ENCODE data around the gene MBD1.

Gene MBD1

DNA sequence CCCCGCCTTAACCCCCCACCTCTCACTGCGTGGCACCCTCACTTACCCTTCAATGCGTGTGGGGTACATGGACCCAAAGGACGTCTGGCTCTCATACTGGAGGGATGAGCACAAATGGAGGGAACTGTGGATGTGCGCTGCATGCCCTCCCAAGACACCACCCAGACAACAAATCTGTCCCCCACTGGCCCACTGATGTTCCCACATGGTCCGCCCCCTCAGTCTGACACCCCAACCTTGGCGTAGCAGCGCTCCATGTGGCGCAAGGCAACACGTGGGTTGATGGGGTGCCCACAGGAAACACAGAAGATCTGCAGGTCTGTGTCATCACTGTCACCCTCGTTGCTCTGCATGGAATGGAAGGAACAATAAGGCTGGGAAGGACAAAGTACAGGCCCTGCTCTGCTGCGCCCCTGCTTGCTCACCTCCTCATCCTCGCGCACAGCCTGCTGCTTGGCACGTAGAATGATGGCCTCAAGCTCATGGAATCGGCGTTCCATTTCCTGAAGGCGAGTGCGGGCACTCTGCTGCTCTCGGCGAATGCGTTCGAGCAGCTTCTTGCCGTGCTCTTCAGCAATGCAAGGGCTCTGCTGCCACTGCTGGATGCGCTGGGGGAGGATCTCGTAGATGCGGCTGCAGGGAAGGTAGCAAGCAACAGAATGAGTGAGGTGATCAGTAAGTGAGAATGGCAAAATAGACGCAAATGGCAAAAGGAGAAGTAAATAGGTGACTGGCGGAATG lies 2.3 kb upstream of the MBD1 start:
- H3K27ac Mint-ChIP-seq, result peak overlapping the region; percentile 88
- peaks cover 45% of the 10 kb centered on the region for H3K4me1 Mint-ChIP-seq
- no peaks in the 10 kb centered on the region for H3K9me3 Mint-ChIP-seq
- peaks cover 22% of the 10 kb centered on the region for H3K36me3 Mint-ChIP-seq
- no peaks in the 10 kb centered on the region for H3K27me3 Mint-ChIP-seq
- peak overlapping the region; percentile 62 for H3K4me3 Mint-ChIP-seq

DNA sequence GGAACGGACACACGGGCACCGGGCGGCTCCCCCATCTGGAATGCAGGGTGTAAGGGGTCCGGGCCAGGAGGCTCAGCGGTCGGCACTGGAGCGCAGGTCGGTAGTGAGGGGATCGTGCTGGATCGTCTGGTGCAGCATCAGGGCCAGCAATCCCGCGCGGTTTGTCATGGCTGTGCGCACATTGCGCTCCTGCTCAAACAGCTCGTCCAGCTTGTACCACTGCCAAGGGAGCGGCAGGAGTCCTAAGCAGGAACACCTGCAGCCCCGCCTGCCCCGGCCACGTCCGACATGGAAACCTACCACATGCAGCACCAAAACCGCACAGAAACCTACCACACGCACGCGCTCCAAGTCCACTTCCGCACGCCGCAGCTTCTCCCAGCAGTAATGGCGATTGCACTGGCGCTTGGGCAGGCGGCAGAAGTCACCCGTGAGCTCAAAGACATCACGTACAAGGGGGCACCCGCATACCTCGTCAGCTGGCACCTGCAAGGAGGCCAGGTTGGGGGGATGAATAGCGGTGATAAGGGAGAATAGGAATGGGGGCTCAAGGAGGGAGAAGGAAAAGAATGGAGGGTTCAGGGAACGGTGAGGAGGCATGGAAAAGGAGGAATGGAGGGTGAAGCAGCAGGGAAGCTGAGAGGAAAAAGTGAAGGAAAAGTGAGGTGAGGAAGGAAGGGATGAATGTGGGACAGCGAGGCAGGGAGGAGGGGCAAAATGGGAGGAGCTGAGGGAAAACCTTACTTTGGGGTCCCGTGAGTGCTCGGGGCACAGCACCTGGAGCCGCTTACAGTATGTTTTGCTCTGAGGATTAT lies 1.4 kb upstream of the MBD1 start:
- peaks cover 25% of the 10 kb centered on the region for H3K36me3 Mint-ChIP-seq

DNA sequence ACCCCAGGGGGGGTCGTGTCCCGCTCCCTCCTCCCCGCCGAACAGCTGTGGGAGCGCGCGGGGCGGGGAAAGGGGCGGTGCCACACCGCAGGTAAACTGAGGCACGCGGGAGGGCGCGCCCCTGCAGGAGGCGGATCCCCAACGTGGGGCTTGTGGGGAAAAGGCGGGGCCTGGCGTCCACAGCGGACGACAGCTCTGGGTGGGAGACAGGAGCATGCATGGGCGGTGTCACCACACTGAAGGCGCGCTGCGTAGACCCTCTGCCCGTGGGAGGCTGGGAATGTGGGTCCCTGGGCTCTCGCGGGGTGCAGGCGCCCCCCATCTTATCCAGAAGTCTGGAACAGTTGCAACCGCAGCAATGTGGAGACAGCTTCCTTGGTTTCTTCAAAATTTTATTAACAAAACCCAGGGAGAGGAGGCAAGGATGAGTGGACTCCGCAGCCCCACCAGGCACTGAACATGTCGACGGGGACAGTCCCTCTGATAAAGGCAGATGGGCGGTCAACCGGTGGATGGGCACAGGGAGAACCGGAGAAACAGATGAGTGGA lies 723 bp upstream of the MBD1 start:
- Mint-ChIP-seq H3K4me3 (peak overlapping the region; percentile 91), H3K27me3 (no peaks in the 10 kb centered on the region), H3K9me3 (no peaks in the 10 kb centered on the region), H3K4me1 (peaks cover 45% of the 10 kb centered on the region), H3K36me3 (peaks cover 23% of the 10 kb centered on the region), H3K27ac (peak overlapping the region; percentile 92)

More for the DNA sequence above, 1.4 kb upstream of the MBD1 start:
- H3K9me3 Mint-ChIP-seq, result no peaks in the 10 kb centered on the region
- no peaks in the 10 kb centered on the region for H3K27me3 Mint-ChIP-seq
- H3K4me3 Mint-ChIP-seq, result peak overlapping the region; percentile 91
- no peak overlapping the region for H3K27ac Mint-ChIP-seq
- peaks cover 51% of the 10 kb centered on the region for H3K4me1 Mint-ChIP-seq

DNA sequence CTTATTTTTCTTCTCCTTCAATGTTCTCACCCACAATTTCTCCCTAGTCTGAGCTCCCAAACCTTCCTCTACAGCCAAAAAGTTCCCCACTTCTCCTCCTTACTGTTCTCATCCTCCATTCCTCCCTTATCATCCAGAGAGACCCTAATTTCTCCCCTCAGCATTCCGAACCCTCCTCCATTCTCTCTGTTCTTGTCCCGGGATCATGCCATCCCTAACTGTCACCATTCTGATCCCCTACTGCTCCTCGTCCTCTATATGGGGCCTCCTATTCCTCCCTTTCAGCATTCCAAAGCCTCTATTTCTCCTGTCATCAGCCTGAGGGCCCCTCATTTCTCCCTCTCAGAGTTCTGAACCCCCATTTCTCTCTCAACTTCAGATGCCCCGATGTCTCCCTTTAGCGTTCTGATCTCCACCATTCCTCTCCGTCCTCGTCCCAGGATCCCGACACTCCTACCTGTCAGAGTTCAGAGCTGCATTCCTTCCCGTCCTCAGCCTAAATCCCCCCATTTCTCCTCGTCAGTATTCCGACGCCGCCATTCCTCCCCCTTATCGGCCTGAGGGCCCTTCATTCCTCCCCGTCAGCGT lies 522 bp downstream of the MBD1 start:
- peaks cover 21% of the 10 kb centered on the region for H3K36me3 Mint-ChIP-seq
- H3K4me1 Mint-ChIP-seq, result peaks cover 34% of the 10 kb centered on the region
- H3K4me3 Mint-ChIP-seq, result peak overlapping the region; percentile 91
- no peaks in the 10 kb centered on the region for H3K9me3 Mint-ChIP-seq
- H3K27ac Mint-ChIP-seq, result peak overlapping the region; percentile 92
- H3K27me3 Mint-ChIP-seq, result no peaks in the 10 kb centered on the region

DNA sequence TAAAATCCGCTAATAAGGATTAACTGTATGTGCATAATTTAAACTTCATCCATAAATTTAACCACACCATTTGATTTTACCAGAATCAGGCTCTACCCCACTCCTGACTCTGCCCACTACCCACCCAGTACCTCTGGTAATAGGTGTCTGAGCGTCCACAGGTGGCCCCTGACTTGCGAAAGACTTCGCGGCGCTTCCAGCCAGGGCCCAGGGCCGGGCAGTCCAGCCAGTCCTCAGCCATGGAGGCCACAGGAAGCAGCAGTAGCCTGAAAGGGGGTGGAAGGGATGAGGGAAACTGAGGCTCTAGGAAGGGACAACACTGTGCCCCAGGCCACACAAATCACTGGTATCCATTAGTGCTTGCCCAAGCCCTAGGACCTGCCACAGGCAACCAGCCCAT lies 1.6 kb downstream of the MBD1 start:
- peak overlapping the region; percentile 91 for H3K4me3 Mint-ChIP-seq
- H3K36me3 Mint-ChIP-seq, result peaks cover 25% of the 10 kb centered on the region
- H3K27ac Mint-ChIP-seq, result no peak overlapping the region
- H3K9me3 Mint-ChIP-seq, result no peaks in the 10 kb centered on the region
- no peaks in the 10 kb centered on the region for H3K27me3 Mint-ChIP-seq
- H3K4me1 Mint-ChIP-seq, result peaks cover 34% of the 10 kb centered on the region

DNA sequence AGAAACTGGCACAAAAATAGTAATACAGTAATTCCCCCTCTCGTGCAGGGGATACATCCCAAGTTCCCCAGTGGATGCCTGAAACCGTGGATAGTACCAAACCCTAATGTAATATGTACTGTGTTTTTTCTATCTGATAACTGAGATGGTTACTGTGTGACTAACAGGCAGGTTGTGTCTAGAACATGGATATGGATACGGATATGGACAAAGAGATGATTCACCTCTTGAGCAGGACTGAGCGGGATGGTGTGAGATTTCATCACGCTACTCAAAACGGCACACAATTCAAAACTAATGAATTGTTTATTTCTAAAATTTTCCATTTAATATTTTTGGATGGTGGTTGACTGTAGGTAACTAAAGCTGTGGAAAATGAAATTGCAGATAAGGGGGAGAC lies 3.4 kb downstream of the MBD1 start:
- peaks cover 32% of the 10 kb centered on the region for H3K4me1 Mint-ChIP-seq
- H3K4me3 Mint-ChIP-seq, result no peak overlapping the region
- no peak overlapping the region for H3K27ac Mint-ChIP-seq
- peaks cover 19% of the 10 kb centered on the region for H3K36me3 Mint-ChIP-seq
- H3K9me3 Mint-ChIP-seq, result no peaks in the 10 kb centered on the region
- H3K27me3 Mint-ChIP-seq, result no peaks in the 10 kb centered on the region

DNA sequence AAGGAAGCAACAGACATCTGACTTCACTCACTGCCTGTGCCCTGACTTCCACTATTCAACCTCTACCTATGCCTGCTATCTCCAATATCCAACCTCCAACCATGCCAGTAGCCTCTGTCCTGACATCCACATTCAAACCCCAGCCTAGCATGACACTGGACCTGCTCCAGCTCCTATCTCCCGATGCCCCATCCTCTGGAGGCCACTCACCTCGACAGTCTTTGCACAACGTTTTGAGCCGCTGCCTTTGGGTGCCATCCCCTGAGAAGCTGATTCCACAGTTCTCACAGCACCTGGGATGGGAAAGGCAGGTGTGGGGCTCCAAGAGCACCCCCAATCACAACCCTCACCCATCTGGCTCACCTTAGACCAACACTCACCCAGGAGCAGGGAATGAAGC lies 4.9 kb downstream of the MBD1 start:
- H3K27ac Mint-ChIP-seq, result peak overlapping the region; percentile 56
- H3K9me3 Mint-ChIP-seq, result no peaks in the 10 kb centered on the region
- peaks cover 26% of the 10 kb centered on the region for H3K4me1 Mint-ChIP-seq
- no peaks in the 10 kb centered on the region for H3K27me3 Mint-ChIP-seq
- peaks cover 17% of the 10 kb centered on the region for H3K36me3 Mint-ChIP-seq
- no peak overlapping the region for H3K4me3 Mint-ChIP-seq

DNA sequence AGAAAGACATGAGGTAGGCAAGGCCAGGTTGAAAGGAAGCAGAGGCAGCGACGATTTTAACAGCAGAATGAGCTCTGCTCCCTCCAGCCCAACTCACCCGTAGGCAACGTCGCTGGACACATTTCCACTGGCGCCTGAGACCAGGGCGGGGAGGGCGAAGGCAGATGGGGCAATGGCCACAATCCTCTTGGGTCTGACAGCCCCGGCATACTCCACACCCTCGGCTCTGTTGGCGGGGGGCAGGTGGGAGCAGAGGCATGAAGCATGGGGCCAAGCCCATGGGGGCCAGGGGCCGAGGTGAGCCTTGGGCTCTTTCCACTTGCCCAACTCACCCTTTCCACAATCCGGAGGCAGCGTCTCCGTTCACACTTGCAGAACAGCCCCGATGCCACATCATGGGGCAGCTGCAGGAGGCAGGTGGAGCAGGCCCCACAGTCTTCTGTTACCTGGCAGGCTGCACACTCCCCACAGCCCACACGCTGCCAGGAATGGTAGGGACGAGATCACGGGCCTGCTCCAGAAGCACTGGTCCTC lies 5.8 kb downstream of the MBD1 start:
- Mint-ChIP-seq H3K36me3 (peaks cover 17% of the 10 kb centered on the region), H3K27ac (no peak overlapping the region), H3K4me1 (peaks cover 22% of the 10 kb centered on the region), H3K4me3 (no peak overlapping the region), H3K9me3 (no peaks in the 10 kb centered on the region), H3K27me3 (no peaks in the 10 kb centered on the region)

DNA sequence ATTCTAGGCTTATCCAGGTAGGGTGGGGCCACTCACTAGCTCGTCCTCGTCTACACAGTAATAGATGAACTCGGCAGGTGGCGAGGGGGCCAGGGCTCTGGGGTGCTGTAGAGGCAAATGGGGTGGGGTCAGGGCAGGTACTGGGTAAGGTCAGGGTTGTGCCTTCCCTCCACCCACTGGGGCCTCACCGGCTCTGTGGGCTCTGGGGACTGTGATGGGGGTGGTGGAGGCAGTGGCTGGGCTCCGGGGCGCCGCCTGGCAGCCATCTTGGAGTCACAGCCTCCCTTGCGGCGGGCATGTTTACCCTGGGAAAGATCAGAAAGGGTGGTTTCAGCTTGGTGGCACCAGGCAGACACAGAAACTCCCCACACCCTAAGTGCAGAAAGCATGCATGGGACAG lies 6.4 kb downstream of the MBD1 start:
- H3K4me1 Mint-ChIP-seq, result peaks cover 16% of the 10 kb centered on the region
- H3K9me3 Mint-ChIP-seq, result no peaks in the 10 kb centered on the region
- no peak overlapping the region for H3K4me3 Mint-ChIP-seq
- H3K27me3 Mint-ChIP-seq, result no peaks in the 10 kb centered on the region
- no peak overlapping the region for H3K27ac Mint-ChIP-seq
- peaks cover 17% of the 10 kb centered on the region for H3K36me3 Mint-ChIP-seq

DNA sequence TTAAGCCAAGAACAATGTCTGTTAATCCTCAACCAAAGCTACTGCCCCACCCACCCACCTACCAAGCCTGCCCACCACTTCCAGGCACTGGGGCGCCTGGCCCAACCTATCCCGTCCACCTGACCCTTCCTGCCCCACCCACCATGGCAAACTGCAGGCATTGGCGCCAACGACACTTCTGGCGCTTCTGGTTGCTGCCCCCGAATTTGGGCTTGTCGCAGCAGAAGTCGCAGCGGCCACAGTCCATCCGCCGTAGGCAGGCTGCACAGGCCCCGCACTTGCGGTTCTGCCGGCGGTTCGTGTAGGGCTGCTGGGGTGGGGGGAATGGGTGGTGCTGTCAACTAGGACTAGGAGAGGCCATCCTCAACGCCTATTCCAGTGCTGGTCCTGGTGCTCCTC lies 7.3 kb downstream of the MBD1 start:
- H3K4me3 Mint-ChIP-seq, result no peak overlapping the region
- peaks cover 17% of the 10 kb centered on the region for H3K36me3 Mint-ChIP-seq
- no peaks in the 10 kb centered on the region for H3K9me3 Mint-ChIP-seq
- peaks cover 10% of the 10 kb centered on the region for H3K4me1 Mint-ChIP-seq
- H3K27me3 Mint-ChIP-seq, result no peaks in the 10 kb centered on the region
- H3K27ac Mint-ChIP-seq, result no peak overlapping the region

DNA sequence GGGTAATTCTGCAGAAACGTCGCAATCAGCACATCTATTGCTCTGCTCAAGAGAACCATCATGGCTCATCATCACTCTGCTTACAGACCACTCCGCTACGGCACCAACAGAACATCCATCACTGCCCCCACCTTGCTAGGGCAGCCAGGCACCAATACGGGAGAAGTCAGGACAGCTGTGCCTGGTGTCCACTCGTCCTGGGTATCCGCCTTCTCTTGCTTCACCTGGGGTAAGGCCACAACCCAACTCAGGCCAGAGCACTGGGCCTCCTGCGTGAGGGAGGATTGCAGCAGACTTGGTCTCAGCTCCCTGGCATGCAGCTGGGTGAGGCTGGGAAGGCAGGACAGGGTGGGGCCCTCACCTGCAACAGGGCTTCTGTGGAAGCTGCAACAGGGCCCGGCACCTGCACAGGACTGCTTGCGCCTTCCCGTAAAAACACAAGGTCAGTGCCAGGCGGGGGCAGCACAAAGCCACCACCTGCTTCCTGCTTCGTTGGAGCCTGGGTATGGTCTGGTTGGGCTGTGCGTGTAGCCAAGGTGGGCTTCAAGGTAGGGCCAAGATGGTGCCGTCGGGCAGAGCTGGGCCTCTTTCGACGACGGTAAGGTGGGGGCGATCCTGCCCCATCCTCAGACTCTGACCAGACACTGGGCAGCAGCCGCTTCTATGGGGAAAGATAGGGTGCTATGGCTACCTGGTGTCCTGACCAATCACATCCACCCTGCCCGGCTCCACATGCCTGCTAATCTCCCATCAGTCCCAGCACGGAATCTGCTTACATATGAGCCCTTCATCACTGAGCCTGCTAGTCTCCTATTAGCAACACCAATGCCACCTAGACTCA lies 7.9 kb downstream of the MBD1 start:
- Mint-ChIP-seq H3K4me3 (no peak overlapping the region), H3K27me3 (no peaks in the 10 kb centered on the region), H3K36me3 (peaks cover 17% of the 10 kb centered on the region), H3K9me3 (no peaks in the 10 kb centered on the region), H3K4me1 (peaks cover 4% of the 10 kb centered on the region), H3K27ac (no peak overlapping the region)

DNA sequence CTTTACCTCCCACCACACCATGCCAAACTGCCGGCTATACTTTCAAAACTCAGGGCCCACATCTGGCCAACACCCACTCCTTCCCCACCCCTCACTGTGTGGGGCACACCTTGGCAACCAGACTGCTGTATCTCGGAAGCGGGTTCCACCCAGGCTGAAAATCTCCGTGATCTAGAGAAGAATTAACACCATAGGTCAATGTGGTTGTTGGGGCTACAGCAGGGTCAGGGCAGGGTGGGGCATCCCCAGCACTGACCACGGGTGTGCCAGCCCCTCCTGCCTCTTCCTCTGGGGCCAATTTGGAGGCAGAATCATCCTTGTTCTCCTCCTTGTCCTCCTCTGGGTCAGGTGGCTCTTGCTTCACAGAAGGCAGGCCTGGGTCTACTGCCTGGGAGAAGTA lies 8.8 kb downstream of the MBD1 start:
- no peaks in the 10 kb centered on the region for H3K9me3 Mint-ChIP-seq
- peaks cover 4% of the 10 kb centered on the region for H3K4me1 Mint-ChIP-seq
- H3K36me3 Mint-ChIP-seq, result peaks cover 14% of the 10 kb centered on the region
- H3K27ac Mint-ChIP-seq, result no peak overlapping the region
- no peaks in the 10 kb centered on the region for H3K27me3 Mint-ChIP-seq
- no peak overlapping the region for H3K4me3 Mint-ChIP-seq

DNA sequence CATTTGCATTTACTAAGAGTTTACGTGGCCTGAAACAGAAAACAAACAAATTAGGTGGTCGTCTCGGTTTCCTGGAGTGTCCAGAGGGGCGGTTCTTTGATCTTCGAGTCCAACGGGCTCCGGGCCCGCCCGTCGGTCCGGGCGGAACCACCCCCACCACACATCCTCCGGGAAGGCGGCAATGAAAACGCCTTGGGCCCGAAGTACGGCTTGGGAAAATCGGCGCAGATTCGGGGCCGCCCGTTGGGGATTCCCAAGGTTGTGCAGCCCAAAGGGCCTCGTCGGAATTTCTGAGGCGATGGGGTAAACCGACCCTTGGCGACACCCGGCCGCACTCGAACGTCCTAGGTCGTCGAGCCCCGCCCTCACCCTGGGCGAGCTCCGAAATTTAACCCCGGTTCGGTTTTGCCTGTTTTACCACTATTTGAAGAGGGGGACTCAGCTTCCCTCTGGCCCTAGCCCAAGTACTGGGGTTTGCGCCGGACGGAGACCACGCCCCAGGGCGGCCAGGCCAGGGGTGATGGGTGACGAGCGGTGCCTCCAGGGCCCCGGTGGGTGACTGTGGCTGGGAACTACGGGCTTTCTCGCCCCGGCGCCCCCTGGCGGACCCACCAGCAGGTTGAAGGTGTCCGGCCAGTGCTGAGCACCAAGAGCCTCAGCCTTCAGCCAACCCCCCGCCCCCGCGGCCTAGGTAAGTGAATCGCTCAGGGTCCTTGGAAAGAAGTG lies 13.1 kb downstream of the MBD1 start:
- Mint-ChIP-seq H3K4me1 (peaks cover 24% of the 10 kb centered on the region), H3K4me3 (peak overlapping the region; percentile 16), H3K36me3 (peaks cover 5% of the 10 kb centered on the region), H3K27ac (peak overlapping the region; percentile 41), H3K9me3 (no peaks in the 10 kb centered on the region), H3K27me3 (no peaks in the 10 kb centered on the region)

DNA sequence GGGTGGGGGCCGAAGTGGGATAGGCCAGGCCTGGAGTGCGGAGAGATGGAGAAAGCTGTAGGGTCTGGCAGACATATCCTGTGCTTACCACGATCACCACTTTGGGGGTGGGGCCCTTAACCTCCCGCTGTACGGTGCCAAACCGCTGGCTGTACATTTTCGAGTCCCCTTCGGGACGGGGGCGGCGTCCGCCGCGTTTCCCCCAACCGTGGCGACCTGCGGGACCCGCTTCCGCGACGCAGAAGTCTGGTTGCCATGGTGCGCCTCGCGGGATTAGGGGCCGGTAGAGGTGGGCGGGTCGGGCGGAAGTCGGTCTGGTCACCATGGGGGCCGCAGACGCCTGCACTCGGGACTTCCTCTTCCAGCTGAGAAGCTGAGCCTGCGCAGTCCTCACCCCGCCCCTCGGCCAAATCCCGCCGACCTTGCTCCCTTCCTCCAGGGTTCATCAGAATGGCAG lies 15.0 kb downstream of the MBD1 start, which contains the start of gene CFAP53:
TSS of gene CFAP53 (minus strand) at position 248 of the 457 bp plus-strand sequence. CDS start at position 157, 91 bp downstream.
- no peaks in the 10 kb centered on the region for H3K27me3 Mint-ChIP-seq
- H3K9me3 Mint-ChIP-seq, result no peaks in the 10 kb centered on the region

More for the DNA sequence above, 15.0 kb downstream of the MBD1 start, which contains the start of gene CFAP53:
- Mint-ChIP-seq H3K4me1 (peaks cover 24% of the 10 kb centered on the region), H3K4me3 (peak within 1 kb of the TSS; percentile 91), H3K27ac (peak within 1 kb of the TSS; percentile 78), H3K36me3 (no peaks in the 10 kb centered on the region)

All from activated naive CD4-positive, alpha-beta T cell treated with anti-CD3 and anti-CD28 coated beads, Interleukin-2, amount 50 U/mL, for 24 hours (primary cell).